ENCODE data around the gene CSAD. TPM values are rescaled to one million over a fixed set of nuclear protein-coding genes. Genes with fewer than 3 reads are reported as not detected.

The CSAD gene
- total and polyA plus RNA-seq, 10 donors = 17.9 to 73.0 (median 36.3) TPM

DNA sequence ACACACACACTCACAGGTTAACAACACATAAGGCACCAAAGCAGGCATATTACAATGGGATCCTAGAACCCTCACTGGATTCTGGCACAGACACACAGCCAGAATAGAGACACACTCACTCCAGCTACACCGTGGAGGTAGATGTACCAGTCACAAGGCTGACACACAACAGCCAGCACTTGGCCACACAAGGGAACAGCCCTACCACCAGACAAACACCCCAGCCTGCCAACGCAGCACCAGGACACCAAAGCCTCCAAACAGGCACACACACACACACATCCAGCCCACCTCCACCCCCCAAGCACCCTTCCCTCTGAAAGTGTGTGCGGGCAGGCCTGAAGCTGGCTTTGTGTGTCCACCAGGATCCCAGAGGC is 37.2 kb upstream of the CSAD start:
- H3K4me3 ChIP-seq = peak overlapping the region in 3 of 8 donors; percentile 90 to 93 (median 92)
- peaks cover 0 to 5% (median 0%) of the 10 kb centered on the region in 7 donors for H3K27me3 ChIP-seq (replicated peaks in 1 of 7)
- intact Hi-C loops (cut with DNase I; ENCODE audit: low total_unique reads) = no loop called here
- H3K27ac ChIP-seq = peak overlapping the region in 7 of 8 donors; percentile 97 to 98 (median 98)
- 60 to 80% (median 64%) methylated on average over 2 to 3 of the region's 3 CpGs for WGBS, 5 donors
- peaks cover 54 to 97% (median 86%) of the 10 kb centered on the region in 6 donors for H3K4me1 ChIP-seq
- H3K36me3 ChIP-seq = peaks cover 0 to 23% (median 5%) of the 10 kb centered on the region in 6 donors
- H3K9me3 ChIP-seq = no peaks in the 10 kb centered on the region
- DNase-seq = peak; percentile 62
- no peak for TF ChIP-seq POLR2AphosphoS5 (IDR thresholded peaks at IDR 0.05)
- TF ChIP-seq, protein P1, sequence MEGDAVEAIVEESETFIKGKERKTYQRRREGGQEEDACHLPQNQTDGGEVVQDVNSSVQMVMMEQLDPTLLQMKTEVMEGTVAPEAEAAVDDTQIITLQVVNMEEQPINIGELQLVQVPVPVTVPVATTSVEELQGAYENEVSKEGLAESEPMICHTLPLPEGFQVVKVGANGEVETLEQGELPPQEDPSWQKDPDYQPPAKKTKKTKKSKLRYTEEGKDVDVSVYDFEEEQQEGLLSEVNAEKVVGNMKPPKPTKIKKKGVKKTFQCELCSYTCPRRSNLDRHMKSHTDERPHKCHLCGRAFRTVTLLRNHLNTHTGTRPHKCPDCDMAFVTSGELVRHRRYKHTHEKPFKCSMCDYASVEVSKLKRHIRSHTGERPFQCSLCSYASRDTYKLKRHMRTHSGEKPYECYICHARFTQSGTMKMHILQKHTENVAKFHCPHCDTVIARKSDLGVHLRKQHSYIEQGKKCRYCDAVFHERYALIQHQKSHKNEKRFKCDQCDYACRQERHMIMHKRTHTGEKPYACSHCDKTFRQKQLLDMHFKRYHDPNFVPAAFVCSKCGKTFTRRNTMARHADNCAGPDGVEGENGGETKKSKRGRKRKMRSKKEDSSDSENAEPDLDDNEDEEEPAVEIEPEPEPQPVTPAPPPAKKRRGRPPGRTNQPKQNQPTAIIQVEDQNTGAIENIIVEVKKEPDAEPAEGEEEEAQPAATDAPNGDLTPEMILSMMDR (IDR thresholded peaks at IDR 0.05 in 8 of 11, conservative IDR thresholded peaks at IDR 0.05 in 3 of 11) = no peak

DNA sequence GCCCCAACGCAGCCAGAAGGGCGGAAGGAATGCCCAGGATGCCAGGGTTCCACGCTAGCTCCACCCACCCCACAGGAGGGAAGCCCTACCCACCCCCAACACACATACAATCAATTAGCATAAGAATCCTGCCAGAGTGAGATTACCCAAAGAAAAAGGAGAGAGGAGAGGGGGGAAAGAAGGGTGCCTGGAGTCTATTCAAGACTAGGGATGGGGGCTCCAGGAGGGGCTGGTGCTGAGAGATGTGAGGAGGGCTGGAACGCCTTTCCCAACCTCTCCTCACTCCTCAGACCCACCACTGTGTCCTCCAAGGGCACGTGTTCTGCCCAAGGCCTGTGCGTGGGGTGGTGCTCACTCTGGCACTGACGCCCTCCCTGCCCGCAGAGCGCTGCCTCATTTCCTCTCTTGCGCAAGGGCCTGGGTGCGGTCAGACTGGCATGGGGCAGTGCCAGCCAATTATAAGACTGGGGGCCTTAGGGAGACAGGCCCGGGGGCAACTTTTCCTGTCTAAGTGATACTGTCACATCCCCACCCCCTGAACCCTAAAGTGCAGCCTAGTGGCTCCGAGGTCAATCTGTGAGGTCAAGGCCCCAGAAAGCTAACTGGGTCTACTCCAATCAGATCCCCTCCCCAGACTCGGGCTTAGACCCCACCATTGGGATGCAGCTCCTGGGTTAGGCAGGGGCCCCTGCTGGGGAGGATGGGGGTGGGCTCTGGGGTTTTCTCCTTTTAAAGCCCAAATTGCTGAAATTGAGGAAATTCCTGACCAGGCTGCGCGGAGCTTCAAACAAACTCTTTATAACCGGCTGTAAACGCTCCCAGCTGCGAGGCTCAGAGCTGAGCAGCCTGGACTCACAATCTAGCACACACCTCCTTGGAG is 36.6 kb upstream of the CSAD start:
- DNase-seq = peak; percentile 87
- no peaks in the 10 kb centered on the region for H3K9me3 ChIP-seq
- H3K4me1 ChIP-seq = peaks cover 50 to 95% (median 82%) of the 10 kb centered on the region in 6 donors
- TF ChIP-seq, protein P1 (IDR thresholded peaks at IDR 0.05 in 8 of 11, conservative IDR thresholded peaks at IDR 0.05 in 3 of 11) = no peak
- TF ChIP-seq POLR2AphosphoS5 (IDR thresholded peaks at IDR 0.05) = peak; percentile 72 to 83 (median 75)
- H3K4me3 ChIP-seq = peak overlapping the region in 2 of 8 donors; percentile 90 to 93
- peaks cover 0 to 5% (median 0%) of the 10 kb centered on the region in 7 donors for H3K27me3 ChIP-seq (replicated peaks in 1 of 7)
- peak overlapping the region; percentile 42 to 98 (median 98) for H3K27ac ChIP-seq
- 44 to 48% (median 45%) methylated on average over 14 to 19 of the region's 19 CpGs for WGBS, 5 donors
- intact Hi-C loops (cut with DNase I; ENCODE audit: low total_unique reads) = no loop called here
- peaks cover 0 to 29% (median 6%) of the 10 kb centered on the region in 6 donors for H3K36me3 ChIP-seq

DNA sequence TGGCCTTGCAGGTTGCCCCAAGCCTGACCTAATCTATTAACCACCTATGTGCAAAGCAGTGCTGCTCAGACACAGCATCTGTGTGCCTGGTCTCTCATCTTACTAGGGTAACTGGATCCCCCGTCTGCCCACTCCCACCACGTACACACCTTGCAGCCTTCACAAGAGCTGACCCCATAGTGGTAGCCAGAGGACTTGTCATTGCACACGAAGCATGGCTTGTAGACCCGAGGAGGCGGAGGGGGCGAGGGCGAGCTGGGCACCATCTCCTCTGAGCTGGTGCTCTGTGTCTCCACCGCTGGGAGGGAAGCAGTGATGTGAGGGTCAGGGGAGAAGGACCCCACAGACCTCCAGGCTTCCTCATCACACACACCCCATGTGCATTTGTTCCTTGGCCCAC is 34.8 kb upstream of the CSAD start:
- intact Hi-C loops (cut with DNase I; ENCODE audit: low total_unique reads) = no loop called here
- peaks cover 0 to 5% (median 0%) of the 10 kb centered on the region in 7 donors for H3K27me3 ChIP-seq (replicated peaks in 1 of 7)
- no peaks in the 10 kb centered on the region for H3K9me3 ChIP-seq
- H3K4me1 ChIP-seq = peaks cover 46 to 99% (median 83%) of the 10 kb centered on the region in 6 donors
- DNase-seq = peak; percentile 66
- H3K27ac ChIP-seq = peak overlapping the region in 7 of 8 donors; percentile 8 to 98 (median 98)
- 75 to 93% (median 91%) methylated on average over 8 of the region's 8 CpGs for WGBS, 5 donors
- TF ChIP-seq, protein P1 (IDR thresholded peaks at IDR 0.05 in 8 of 11, conservative IDR thresholded peaks at IDR 0.05 in 3 of 11) = no peak
- TF ChIP-seq POLR2AphosphoS5 (IDR thresholded peaks at IDR 0.05) = no peak
- peaks cover 0 to 47% (median 19%) of the 10 kb centered on the region in 6 donors for H3K36me3 ChIP-seq
- H3K4me3 ChIP-seq = no peak overlapping the region
